HCT116 (cell line): Measurements from ENCODE around the gene ZDHHC14. TPM values are rescaled to one million over a fixed set of nuclear protein-coding genes. Genes with fewer than 3 reads are reported as not detected.

Experiments used
- ATAC-seq: fragments of 200-7000 bp; cut with Tn5 transposase; 2 replicates; pipeline ENCODE4 v1.9.1; 2020; ENCODE audit warnings: mild to moderate bottlenecking, moderate library complexity
- BruUV-seq: library from RNA; stranded (reverse); fragments of 400-500 nt; replicated peaks from 2 replicates; lab custom pipeline; 2021; lab: Mats Ljungman, UMichigan
- CTCF ChIA-PET: fragments of 300-600 bp; sonication (Branson Sonifier 250); formaldehyde crosslinking; loops from one replicate; lab custom pipeline; 2021; ENCODE audit warnings: antibody characterized with exemption; lab: Charles Lee
- POLR2A ChIA-PET: fragments of 300-600, 350-600 bp; sonication (Branson Sonifier 250); formaldehyde crosslinking; loops from one replicate; lab custom pipeline; 2021; ENCODE audit warnings: antibody characterized with exemption; lab: Charles Lee
- RAD21 ChIA-PET, 2 experiments: fragments of 300-600 bp; sonication (Branson Sonifier 250); formaldehyde crosslinking; loops; one replicate each; lab custom pipeline; 2023; ENCODE audit warnings: low total read pairs in 2 of 2; ENCODE audit not compliant: uncharacterized antibody in 2 of 2, unreplicated experiment in 2 of 2, low non-redundant PET in 1 of 2; lab: Charles Lee
- DNase-seq: peaks from one replicate; pipeline ENCODE4 v3.0.0-alpha.2; 2010; ENCODE audit warnings: low read depth, low spot score
- H2AFZ ChIP-seq: fragments of 200-600 bp; shearing (Covaris generic), sonication (generic); 2 replicates; pipeline ENCODE4 v1.6.1; 2017; ENCODE audit warnings: low read depth, mixed run types, mixed read lengths, antibody characterized with exemption, low read length; ENCODE audit not compliant: poor library complexity, severe bottlenecking
- H3K27ac ChIP-seq: 2 replicates; pipeline ENCODE4 v1.5.1; 2012; ENCODE audit warnings: low read depth, low read length
- H3K27me3 ChIP-seq: fragments of 200-600 bp; sonication (generic); 2 replicates; pipeline ENCODE4 v1.6.1; 2016; ENCODE audit warnings: mixed run types, low read length, mixed read lengths; ENCODE audit not compliant: insufficient read depth
- H3K36me3 ChIP-seq, 2 experiments: fragments of 200-500 bp in 1 of 2; fragments of 200-600 bp in 1 of 2; sonication (Bioruptor generic) in 1 of 2; sonication (generic) in 1 of 2; 2 replicates each; pipeline versions ENCODE4 v1.5.1 to v1.6.1; 2014 to 2016; ENCODE audit warnings: low read length in 2 of 2, inconsistent platforms in 1 of 2, mixed read lengths in 1 of 2, mixed run types in 1 of 2; ENCODE audit not compliant: insufficient read depth in 2 of 2, control insufficient read depth in 1 of 2
- H3K4me1 ChIP-seq, 2 experiments: fragments of 200-600 bp in 1 of 2; sonication (generic) in 1 of 2; 2 replicates each; pipeline versions ENCODE4 v1.5.1 to v1.6.1; 2012 to 2017; ENCODE audit warnings: low read length in 2 of 2, inconsistent platforms in 1 of 2, mild to moderate bottlenecking in 1 of 2, mixed read lengths in 1 of 2, mixed run types in 1 of 2, moderate library complexity in 1 of 2; ENCODE audit not compliant: insufficient read depth in 2 of 2, control insufficient read depth in 1 of 2
- H3K4me2 ChIP-seq: fragments of 200-600 bp; sonication (generic); 2 replicates; pipeline ENCODE4 v1.6.1; 2017; ENCODE audit warnings: mixed run types, low read length, mixed read lengths
- H3K4me3 ChIP-seq, 2 experiments: fragments of 200-600 bp in 1 of 2; sonication (generic) in 1 of 2; replicated peaks in 1 of 2; 2 replicates each; pipeline ENCODE4 v1.5.1; 2011 to 2016; ENCODE audit warnings: low read length in 2 of 2, control low read depth in 1 of 2, low read depth in 1 of 2, mild to moderate bottlenecking in 1 of 2, mixed read lengths in 1 of 2, mixed run types in 1 of 2
- H3K79me2 ChIP-seq: fragments of 200-600 bp; sonication (generic); 2 replicates; pipeline ENCODE4 v1.6.1; 2017; ENCODE audit warnings: mild to moderate bottlenecking, mixed run types, low read length, moderate library complexity, mixed read lengths; ENCODE audit not compliant: insufficient read depth
- H3K9ac ChIP-seq: fragments of 200-600 bp; sonication (generic); 2 replicates; pipeline ENCODE4 v1.6.1; 2016; ENCODE audit warnings: low read length, mixed read lengths
- H3K9me2 ChIP-seq: fragments of 200-600 bp; sonication (generic), shearing (Covaris generic); 2 replicates; pipeline ENCODE4 v1.6.1; 2017; ENCODE audit warnings: mixed run types, mild to moderate bottlenecking, moderate library complexity; ENCODE audit not compliant: insufficient read depth
- H3K9me3 ChIP-seq, 2 experiments: fragments of 200-500 bp in 1 of 2; fragments of 200-600 bp in 1 of 2; sonication (Bioruptor generic) in 1 of 2; sonication (generic) in 1 of 2; 2 replicates each; pipeline ENCODE4 v1.6.1; 2014 to 2017; ENCODE audit warnings: low read length in 2 of 2, mixed read lengths in 2 of 2, inconsistent platforms in 1 of 2, low read depth in 1 of 2, mild to moderate bottlenecking in 1 of 2, mixed run types in 1 of 2, moderate library complexity in 1 of 2; ENCODE audit not compliant: control insufficient read depth in 1 of 2, insufficient read depth in 1 of 2
- H4K20me1 ChIP-seq: fragments of 200-600 bp; sonication (generic), shearing (Covaris generic); 2 replicates; pipeline ENCODE4 v1.6.1; 2017; ENCODE audit warnings: mixed run types, mild to moderate bottlenecking, moderate library complexity; ENCODE audit not compliant: insufficient read depth
- ATF3 ChIP-seq: IDR thresholded peaks from 2 replicates; pipeline ENCODE4 v1.6.1; 2012
- CBX3 ChIP-seq: IDR thresholded peaks from 2 replicates; pipeline ENCODE4 v1.6.1; 2012; ENCODE audit warnings: low read depth
- CTCF ChIP-seq, 3 experiments: fragments of 200-600 bp in 1 of 3; sonication (generic) in 1 of 3; IDR thresholded peaks in 2 of 3; conservative IDR thresholded peaks in 1 of 3; 2 replicates each; pipeline ENCODE4 v1.5.1; 2012 to 2017; ENCODE audit warnings: low read depth in 2 of 3, low read length in 2 of 3, antibody characterized with exemption in 1 of 3, borderline replicate concordance in 1 of 3, control low read depth in 1 of 3, mild to moderate bottlenecking in 1 of 3, mixed read lengths in 1 of 3, mixed run types in 1 of 3, moderate library complexity in 1 of 3; ENCODE audit not compliant: insufficient read depth in 1 of 3
- EGR1 ChIP-seq: IDR thresholded peaks from 2 replicates; pipeline ENCODE4 v1.6.1; 2012; ENCODE audit warnings: low read depth
- EZH2phosphoT487 ChIP-seq: fragments of 200-600 bp; IDR thresholded peaks from 2 replicates; pipeline ENCODE4 v1.6.1; 2018; ENCODE audit warnings: antibody characterized with exemption, borderline replicate concordance
- FOSL1 ChIP-seq: IDR thresholded peaks from 2 replicates; pipeline ENCODE4 v1.6.1; 2012; ENCODE audit warnings: low read depth
- JUND ChIP-seq: IDR thresholded peaks from 2 replicates; pipeline ENCODE4 v1.6.1; 2012
- POLR2A ChIP-seq: IDR thresholded peaks from 2 replicates; pipeline ENCODE4 v1.7.0; 2011; ENCODE audit warnings: borderline replicate concordance; ENCODE audit not compliant: insufficient read depth, insufficient read length; ENCODE audit errors: extremely low read depth
- POLR2AphosphoS5 ChIP-seq: IDR thresholded peaks from 2 replicates; pipeline ENCODE4 v1.6.1; 2011; ENCODE audit warnings: mild to moderate bottlenecking, low read depth, low read length, moderate library complexity
- RAD21 ChIP-seq: IDR thresholded peaks from 2 replicates; pipeline ENCODE4 v1.6.1; 2012; ENCODE audit warnings: low read depth, mild to moderate bottlenecking
- REST ChIP-seq: IDR thresholded peaks from 2 replicates; pipeline ENCODE4 v1.6.1; 2012; ENCODE audit warnings: low read depth
- SIN3A ChIP-seq: IDR thresholded peaks from 2 replicates; pipeline ENCODE4 v1.6.1; 2012; ENCODE audit warnings: low read depth
- SP1 ChIP-seq: IDR thresholded peaks from 2 replicates; pipeline ENCODE4 v1.6.1; 2012; ENCODE audit warnings: low read depth
- SRF ChIP-seq: IDR thresholded peaks from 2 replicates; pipeline ENCODE4 v1.6.1; 2012; ENCODE audit warnings: low read depth
- YY1 ChIP-seq: IDR thresholded peaks from 2 replicates; pipeline ENCODE4 v1.6.1; 2011; ENCODE audit warnings: low read length, low read depth, moderate library complexity, mild to moderate bottlenecking; ENCODE audit not compliant: insufficient replicate concordance; ENCODE audit errors: extremely low read depth
- ZNF274 ChIP-seq: fragments of 200-500 bp; sonication (Bioruptor generic); IDR thresholded peaks from 2 replicates; pipeline ENCODE4 v1.6.1; 2014; ENCODE audit warnings: mild to moderate bottlenecking, low read depth, low read length, inconsistent platforms
- intact Hi-C: fragments of 100-400 bp; cut with micrococcal nuclease; formaldehyde crosslinking; loops from 2 replicates; pipeline ENCODE4 v1.10.0; 2022
- total RNA-seq: library from RNA; stranded (reverse); gene quantifications from one replicate; pipeline ENCODE4 v1.2.1, GENCODE V29; 2021; ENCODE audit not compliant: unreplicated experiment
- TF ChIP-seq, protein P1 (sequence below): IDR thresholded peaks from 2 replicates; pipeline ENCODE4 v1.6.1; 2011; ENCODE audit warnings: mild to moderate bottlenecking, low read length, moderate library complexity; ENCODE audit not compliant: insufficient replicate concordance; ENCODE audit errors: extremely low read depth

Gene ZDHHC14
- total RNA-seq, 1 experiment from 2014 or later: 5.3 TPM

DNA sequence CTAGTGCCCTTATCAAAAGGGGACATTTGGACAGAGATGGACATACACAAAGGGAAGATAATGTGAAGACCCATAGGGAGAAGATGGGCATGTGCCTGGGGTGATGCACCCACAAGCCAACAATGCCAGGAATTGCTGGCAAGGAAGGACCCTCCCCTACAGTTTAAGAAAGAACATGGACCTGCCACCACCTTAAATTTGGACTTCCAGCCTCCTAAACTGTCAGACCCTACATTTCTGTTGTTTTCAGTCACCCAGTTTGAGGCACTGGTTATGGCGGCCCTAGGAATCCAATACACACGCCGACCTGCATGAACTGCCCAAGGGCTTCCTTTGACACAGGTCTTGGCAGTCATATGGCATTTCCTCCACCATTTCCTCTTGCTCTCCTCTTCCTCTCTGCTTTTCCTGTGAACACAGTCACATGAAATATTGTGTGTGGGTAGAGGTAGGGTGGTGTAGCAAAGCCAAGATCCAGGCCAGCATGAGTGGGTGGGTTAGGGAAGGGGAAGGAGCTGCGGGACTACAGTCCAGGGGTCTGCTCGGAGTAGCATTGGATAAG is 115.6 kb downstream of the ZDHHC14 start:
- CTCF ChIA-PET: no interaction called here

More for the DNA sequence above, 115.6 kb downstream of the ZDHHC14 start:
- intact Hi-C loops: no loop called here
- no peak for ATAC-seq
- H2AFZ ChIP-seq: no peak overlapping the region
- H3K4me1 ChIP-seq: no peaks in the 10 kb centered on the region
- H3K4me2 ChIP-seq: no peak overlapping the region
- ChIA-PET POLR2A (no interaction called here), RAD21 (no interaction called here)
- H4K20me1 ChIP-seq: no peaks in the 10 kb centered on the region
- H3K9ac ChIP-seq: no peak overlapping the region
- H3K79me2 ChIP-seq: no peaks in the 10 kb centered on the region
- H3K4me3 ChIP-seq: no peak overlapping the region
- BruUV-seq: no TSS peak
- H3K36me3 ChIP-seq: no peaks in the 10 kb centered on the region
- no peak for TF ChIP-seq ATF3
- TF ChIP-seq YY1: no peak
- TF ChIP-seq SP1: no peak
- no peak for TF ChIP-seq EGR1
- TF ChIP-seq, protein P1, sequence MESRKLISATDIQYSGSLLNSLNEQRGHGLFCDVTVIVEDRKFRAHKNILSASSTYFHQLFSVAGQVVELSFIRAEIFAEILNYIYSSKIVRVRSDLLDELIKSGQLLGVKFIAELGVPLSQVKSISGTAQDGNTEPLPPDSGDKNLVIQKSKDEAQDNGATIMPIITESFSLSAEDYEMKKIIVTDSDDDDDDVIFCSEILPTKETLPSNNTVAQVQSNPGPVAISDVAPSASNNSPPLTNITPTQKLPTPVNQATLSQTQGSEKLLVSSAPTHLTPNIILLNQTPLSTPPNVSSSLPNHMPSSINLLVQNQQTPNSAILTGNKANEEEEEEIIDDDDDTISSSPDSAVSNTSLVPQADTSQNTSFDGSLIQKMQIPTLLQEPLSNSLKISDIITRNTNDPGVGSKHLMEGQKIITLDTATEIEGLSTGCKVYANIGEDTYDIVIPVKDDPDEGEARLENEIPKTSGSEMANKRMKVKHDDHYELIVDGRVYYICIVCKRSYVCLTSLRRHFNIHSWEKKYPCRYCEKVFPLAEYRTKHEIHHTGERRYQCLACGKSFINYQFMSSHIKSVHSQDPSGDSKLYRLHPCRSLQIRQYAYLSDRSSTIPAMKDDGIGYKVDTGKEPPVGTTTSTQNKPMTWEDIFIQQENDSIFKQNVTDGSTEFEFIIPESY: no peak
- no peak for TF ChIP-seq CBX3
- TF ChIP-seq SIN3A: no peak
- no peak for TF ChIP-seq POLR2A
- TF ChIP-seq EZH2phosphoT487: no peak
- TF ChIP-seq FOSL1: no peak
- TF ChIP-seq SRF: no peak
- TF ChIP-seq POLR2AphosphoS5: no peak
- TF ChIP-seq ZNF274: no peak
- TF ChIP-seq RAD21: no peak
- no peak for TF ChIP-seq REST
- TF ChIP-seq CTCF (IDR thresholded peaks at IDR 0.05 in 2 of 3, conservative IDR thresholded peaks at IDR 0.05 in 1 of 3; ENCODE audit: borderline replicate concordance in 1 of 3, insufficient read depth in 1 of 3, low read depth in 2 of 3, low read length in 2 of 3): no peak
- TF ChIP-seq JUND: no peak
- DNase-seq: no peak
- H3K27ac ChIP-seq: no peak overlapping the region
- no peaks in the 10 kb centered on the region for H3K9me3 ChIP-seq
- no peaks in the 10 kb centered on the region for H3K9me2 ChIP-seq
- no peaks in the 10 kb centered on the region for H3K27me3 ChIP-seq
